Stimulated activated CD4-positive, alpha-beta T cell treated with anti-CD3 and anti-CD28 coated beads, Interleukin-1b, Interleukin-23, amount 100 ng/mL, for 24 hours (primary cell): Measurements from ENCODE around the gene RNU1-3.
"Not testable (repeated sequence)": the region's sequence is repeated elsewhere in the genome, so short reads cannot be mapped to it uniquely, and the experiment has no call there.

Experiments used
- DNase-seq, 4 experiments: peaks; one replicate each; pipeline ENCODE4 v3.0.0-alpha.2; 2020; ENCODE audit warnings: low read depth in 4 of 4, low spot score in 1 of 4

Gene RNU1-3

GRCh38 chr1:16666502-16667413, at the start of gene RNU1-3:
TSS of gene RNU1-3 (minus strand) at chr1:16666948.
- DNase-seq, result not testable (repeated sequence)

- not testable (repeated sequence) for DNase-seq
Measured at GRCh38 chr1:16713480-16713879, 46.7 kb upstream of the RNU1-3 start.

- DNase-seq, result not testable (repeated sequence)
Measured at GRCh38 chr1:16712984-16713383, 46.2 kb upstream of the RNU1-3 start.

GRCh38 chr1:16712582-16712981, 45.8 kb upstream of the RNU1-3 start:
- DNase-seq, result not testable (repeated sequence)

- DNase-seq, result not testable (repeated sequence)
Measured at GRCh38 chr1:16712131-16712530, 45.4 kb upstream of the RNU1-3 start.

- DNase-seq, result not testable (repeated sequence)
Measured at GRCh38 chr1:16710618-16711017, 43.9 kb upstream of the RNU1-3 start.

- not testable (repeated sequence) for DNase-seq
Measured at GRCh38 chr1:16709659-16710087, 42.9 kb upstream of the RNU1-3 start.

- not testable (repeated sequence) for DNase-seq
Measured at GRCh38 chr1:16708704-16709103, 42.0 kb upstream of the RNU1-3 start.

- DNase-seq, result not testable (repeated sequence)
Measured at GRCh38 chr1:16707130-16708093, 40.7 kb upstream of the RNU1-3 start.

GRCh38 chr1:16706302-16706701, 39.6 kb upstream of the RNU1-3 start:
- not testable (repeated sequence) for DNase-seq

GRCh38 chr1:16704502-16705100, 37.9 kb upstream of the RNU1-3 start:
- DNase-seq, result not testable (repeated sequence)

- DNase-seq, result not testable (repeated sequence)
Measured at GRCh38 chr1:16704076-16704475, 37.3 kb upstream of the RNU1-3 start.

- not testable (repeated sequence) for DNase-seq
Measured at GRCh38 chr1:16703602-16704001, 36.9 kb upstream of the RNU1-3 start.

- not testable (repeated sequence) for DNase-seq
Measured at GRCh38 chr1:16703141-16703540, 36.4 kb upstream of the RNU1-3 start.

GRCh38 chr1:16702280-16702679, 35.5 kb upstream of the RNU1-3 start:
- DNase-seq, result not testable (repeated sequence)

- not testable (repeated sequence) for DNase-seq
Measured at GRCh38 chr1:16701189-16701588, 34.4 kb upstream of the RNU1-3 start.

GRCh38 chr1:16700138-16700895, 33.6 kb upstream of the RNU1-3 start:
- not testable (repeated sequence) for DNase-seq

GRCh38 chr1:16699440-16699839, 32.7 kb upstream of the RNU1-3 start:
- not testable (repeated sequence) for DNase-seq

- DNase-seq, result not testable (repeated sequence)
Measured at GRCh38 chr1:16697152-16697551, 30.4 kb upstream of the RNU1-3 start.

- not testable (repeated sequence) for DNase-seq
Measured at GRCh38 chr1:16696507-16697150, 29.9 kb upstream of the RNU1-3 start.
